ENCODE data around the gene ITGAE.

ITGAE gene

GRCh38 chr17:3698139-3698538 lies 102.8 kb downstream of the ITGAE start:
- Mint-ChIP-seq H3K36me3 (ENCODE audit: low read depth) (peaks cover 7% of the 10 kb centered on the region), H3K4me1 (peaks cover 21% of the 10 kb centered on the region), H3K9me3 (no peaks in the 10 kb centered on the region), H3K27me3 (peaks cover 2% of the 10 kb centered on the region), H3K4me3 (no peak overlapping the region), H3K27ac (no peak overlapping the region)
- no peak for DNase-seq
- ATAC-seq: no peak

- ATAC-seq (no peak), DNase-seq (no peak)
- Mint-ChIP-seq H3K9me3 (no peaks in the 10 kb centered on the region), H3K4me3 (no peak overlapping the region), H3K27ac (no peak overlapping the region), H3K27me3 (peaks cover 2% of the 10 kb centered on the region), H3K36me3 (ENCODE audit: low read depth) (peaks cover 2% of the 10 kb centered on the region), H3K4me1 (peaks cover 28% of the 10 kb centered on the region)
These were observed 103.9 kb downstream of the ITGAE start for GRCh38 chr17:3697103-3697476.

GRCh38 chr17:3695723-3696411 lies 105.1 kb downstream of the ITGAE start, which contains the start of gene P2RX5:
P2RX5 (minus strand) TSS chr17:3696155; CDS start chr17:3696005, 150 bp downstream.
- DNase-seq: peak; percentile 55
- peaks cover 2% of the 10 kb centered on the region for H3K27me3 Mint-ChIP-seq
- H3K36me3 Mint-ChIP-seq (ENCODE audit: low read depth): peaks cover 2% of the 10 kb centered on the region
- peak within 1 kb of the TSS; percentile 81 for H3K4me3 Mint-ChIP-seq
- H3K27ac Mint-ChIP-seq: peak within 1 kb of the TSS; percentile 80
- ATAC-seq: peak; percentile 42
- H3K9me3 Mint-ChIP-seq: no peaks in the 10 kb centered on the region
- H3K4me1 Mint-ChIP-seq: peaks cover 26% of the 10 kb centered on the region

- no peak overlapping the region for H3K27ac Mint-ChIP-seq
- ATAC-seq: no peak
- H3K4me1 Mint-ChIP-seq: peaks cover 25% of the 10 kb centered on the region
- H3K4me3 Mint-ChIP-seq: peak overlapping the region; percentile 81
- DNase-seq: no peak
- peaks cover 2% of the 10 kb centered on the region for H3K27me3 Mint-ChIP-seq
- H3K36me3 Mint-ChIP-seq (ENCODE audit: low read depth): peaks cover 2% of the 10 kb centered on the region
- H3K9me3 Mint-ChIP-seq: no peaks in the 10 kb centered on the region
These were observed 105.8 kb downstream of the ITGAE start for GRCh38 chr17:3695129-3695722.

DNA sequence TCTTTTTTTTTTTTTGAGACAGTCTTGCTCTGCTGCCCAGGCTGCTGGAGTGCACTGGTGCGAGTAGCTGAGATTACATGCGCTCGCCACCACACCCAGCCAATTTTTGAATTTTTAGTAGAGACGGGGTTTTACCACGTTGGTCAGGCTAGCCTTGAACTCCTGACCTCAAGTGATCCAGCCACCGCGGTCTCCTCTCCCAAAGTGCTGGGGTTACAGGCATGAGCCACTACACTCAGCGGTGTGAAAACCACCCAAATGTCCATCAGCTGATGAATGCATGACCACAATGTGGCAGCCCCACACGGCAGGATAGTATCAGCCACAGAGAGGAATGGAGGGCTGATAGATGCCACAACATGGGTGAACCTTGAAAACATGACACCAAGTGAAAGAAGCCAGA lies 107.2 kb downstream of the ITGAE start:
- no peaks in the 10 kb centered on the region for H3K9me3 Mint-ChIP-seq
- ATAC-seq (peak; percentile 69), DNase-seq (peak; percentile 62)
- peak overlapping the region; percentile 81 for H3K4me3 Mint-ChIP-seq
- H3K27ac Mint-ChIP-seq: peak overlapping the region; percentile 88
- peaks cover 5% of the 10 kb centered on the region for H3K36me3 Mint-ChIP-seq (ENCODE audit: low read depth)
- peaks cover 28% of the 10 kb centered on the region for H3K4me1 Mint-ChIP-seq
- peaks cover 2% of the 10 kb centered on the region for H3K27me3 Mint-ChIP-seq

DNA sequence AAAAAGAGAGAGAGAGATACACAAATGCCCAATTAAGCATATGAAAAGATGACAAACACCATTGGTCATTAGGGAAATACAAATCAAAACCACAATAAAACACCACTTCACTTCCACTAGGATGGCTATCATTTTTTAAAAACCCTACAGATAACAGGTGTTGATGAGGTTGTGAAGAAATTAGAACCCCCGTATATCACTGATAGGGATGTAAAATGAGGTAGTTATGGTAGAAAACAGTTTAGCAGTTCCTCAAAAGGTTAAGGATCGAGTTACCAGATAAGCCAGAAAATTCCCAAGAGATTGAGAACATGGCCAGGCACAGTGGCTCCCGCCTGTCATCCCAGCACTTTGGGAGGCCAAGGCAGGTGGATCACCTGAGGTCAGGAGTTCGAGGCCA lies 107.8 kb downstream of the ITGAE start:
- H3K27ac Mint-ChIP-seq: no peak overlapping the region
- peaks cover 2% of the 10 kb centered on the region for H3K27me3 Mint-ChIP-seq
- H3K9me3 Mint-ChIP-seq: no peaks in the 10 kb centered on the region
- ATAC-seq: no peak
- H3K36me3 Mint-ChIP-seq (ENCODE audit: low read depth): peaks cover 5% of the 10 kb centered on the region
- peaks cover 31% of the 10 kb centered on the region for H3K4me1 Mint-ChIP-seq
- DNase-seq: no peak
- peak overlapping the region; percentile 32 for H3K4me3 Mint-ChIP-seq

- Mint-ChIP-seq H3K4me1 (peaks cover 31% of the 10 kb centered on the region), H3K36me3 (ENCODE audit: low read depth) (peaks cover 5% of the 10 kb centered on the region), H3K4me3 (no peak overlapping the region), H3K27ac (no peak overlapping the region), H3K9me3 (no peaks in the 10 kb centered on the region), H3K27me3 (no peaks in the 10 kb centered on the region)
- no peak for ATAC-seq
- no peak for DNase-seq
These were observed 108.6 kb downstream of the ITGAE start for GRCh38 chr17:3692346-3692745.

DNA sequence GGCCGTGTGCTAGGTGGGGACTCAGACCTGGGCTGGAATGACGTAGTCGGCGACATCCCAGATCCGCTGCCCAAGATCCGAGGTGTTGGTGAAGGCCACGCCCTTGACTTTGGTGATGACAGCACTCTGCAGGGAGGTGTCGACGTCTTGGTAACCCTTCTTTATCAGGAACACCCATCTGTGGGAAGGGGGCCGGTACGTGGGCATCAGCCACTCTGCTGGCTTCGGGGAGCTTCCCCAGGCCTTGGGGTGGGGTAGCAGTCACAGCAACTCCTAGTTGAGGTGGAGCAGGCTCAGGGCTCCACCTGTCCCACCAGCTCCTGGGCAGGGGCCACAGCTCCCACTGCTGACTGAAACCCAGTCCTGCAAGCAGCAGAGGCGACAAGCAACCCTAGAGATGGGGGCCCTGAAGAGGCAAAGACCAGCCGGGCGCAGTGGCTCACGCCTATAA lies 109.3 kb downstream of the ITGAE start:
- ATAC-seq (no peak), DNase-seq (no peak)
- Mint-ChIP-seq H3K27me3 (no peaks in the 10 kb centered on the region), H3K9me3 (no peaks in the 10 kb centered on the region), H3K27ac (no peak overlapping the region), H3K4me3 (no peak overlapping the region), H3K36me3 (ENCODE audit: low read depth) (peaks cover 5% of the 10 kb centered on the region), H3K4me1 (peaks cover 31% of the 10 kb centered on the region)

DNA sequence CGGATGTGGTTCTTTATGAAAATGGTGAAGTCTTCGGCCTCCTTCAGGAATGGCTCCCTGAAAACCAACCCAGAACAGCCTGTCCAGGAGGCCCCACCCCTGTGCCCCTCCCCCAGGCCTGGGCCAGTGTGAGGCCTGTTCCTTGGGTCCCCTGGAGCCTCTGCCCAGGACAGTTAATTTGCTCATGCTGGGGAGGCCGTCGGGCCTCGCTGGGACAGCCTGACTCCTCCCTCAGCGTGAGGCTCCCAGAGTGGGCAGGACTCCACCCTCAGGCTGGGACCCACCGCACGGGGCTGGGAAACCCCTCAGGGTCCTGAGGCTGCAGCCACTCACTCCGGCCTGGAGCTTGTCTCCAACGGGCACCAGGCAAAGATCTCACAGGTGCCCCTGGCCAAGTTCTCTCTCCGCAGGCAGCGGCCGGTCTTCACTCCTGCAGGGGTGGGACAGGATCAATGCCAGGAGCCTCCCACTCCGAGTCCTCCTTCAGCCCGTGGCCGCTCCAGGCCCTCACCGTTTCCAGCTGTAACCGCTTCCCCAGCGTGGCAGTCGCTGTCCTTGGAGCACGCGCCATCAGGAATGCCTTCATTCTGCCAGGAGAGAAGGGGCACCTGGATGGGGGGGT lies 110.8 kb downstream of the ITGAE start:
- Mint-ChIP-seq H3K27ac (no peak overlapping the region), H3K4me1 (peaks cover 29% of the 10 kb centered on the region), H3K9me3 (no peaks in the 10 kb centered on the region), H3K4me3 (no peak overlapping the region), H3K36me3 (ENCODE audit: low read depth) (peaks cover 5% of the 10 kb centered on the region), H3K27me3 (no peaks in the 10 kb centered on the region)
- ATAC-seq (no peak), DNase-seq (no peak)

DNA sequence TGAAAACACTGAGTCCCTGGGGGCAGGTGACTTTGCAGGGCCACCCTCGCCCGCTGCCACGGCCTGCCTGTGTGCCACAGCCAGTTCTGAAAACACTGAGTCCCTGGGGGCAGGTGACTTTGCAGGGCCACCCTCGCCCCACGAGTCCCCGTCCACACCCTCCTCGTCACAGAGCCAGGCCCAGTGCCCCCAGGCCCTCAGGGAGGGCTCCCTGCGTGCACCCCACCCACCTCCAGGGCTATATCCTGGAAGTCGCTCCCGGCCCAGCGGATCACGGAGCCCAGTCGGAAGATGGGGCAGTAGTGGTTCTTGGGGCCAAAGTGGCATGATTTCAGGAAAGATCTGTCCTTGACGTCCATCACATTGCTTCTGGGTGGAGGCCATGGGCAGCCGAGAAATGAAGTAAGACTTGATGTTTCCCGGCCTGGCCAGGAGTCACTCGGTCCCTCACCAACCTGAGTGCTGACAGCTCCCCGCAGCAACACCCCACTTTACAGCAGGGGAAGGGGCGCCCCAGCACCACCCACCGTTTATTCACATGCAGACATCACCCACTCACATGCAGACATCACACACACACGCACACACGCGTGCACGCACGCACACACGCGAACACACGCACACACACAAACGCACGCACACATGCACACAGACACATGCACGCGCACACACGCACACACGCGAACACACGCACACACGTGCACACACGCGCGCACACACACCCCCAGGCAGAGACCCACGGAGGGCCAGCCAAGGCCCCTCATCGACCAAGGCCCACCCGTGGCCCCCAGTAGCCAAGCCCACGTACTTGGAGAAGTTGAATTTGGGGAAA lies 111.5 kb downstream of the ITGAE start:
- Mint-ChIP-seq H3K9me3 (no peaks in the 10 kb centered on the region), H3K36me3 (ENCODE audit: low read depth) (peaks cover 5% of the 10 kb centered on the region), H3K27me3 (no peaks in the 10 kb centered on the region), H3K27ac (no peak overlapping the region), H3K4me1 (peaks cover 27% of the 10 kb centered on the region), H3K4me3 (no peak overlapping the region)
- DNase-seq: no peak
- ATAC-seq: no peak

DNA sequence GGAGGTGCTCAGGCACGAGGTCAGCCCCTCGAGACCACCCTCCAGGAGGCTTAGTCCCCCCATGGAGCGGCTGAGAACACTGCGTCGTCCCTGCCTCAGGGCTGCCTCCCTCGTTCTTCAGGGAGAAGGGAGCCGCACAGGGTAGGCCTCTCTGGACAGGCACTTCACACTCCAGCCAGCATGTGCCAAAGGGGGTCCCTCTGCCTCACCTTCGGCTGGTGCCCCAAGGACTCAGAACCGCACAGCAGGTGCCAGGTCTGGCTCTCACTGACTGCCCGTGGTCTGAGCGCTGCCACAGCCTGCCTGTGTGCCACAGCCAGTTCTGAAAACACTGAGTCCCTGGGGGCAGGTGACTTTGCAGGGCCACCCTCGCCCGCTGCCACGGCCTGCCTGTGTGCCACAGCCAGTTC lies 112.1 kb downstream of the ITGAE start:
- H3K36me3 Mint-ChIP-seq (ENCODE audit: low read depth): peaks cover 3% of the 10 kb centered on the region
- peaks cover 21% of the 10 kb centered on the region for H3K4me1 Mint-ChIP-seq
- H3K9me3 Mint-ChIP-seq: no peaks in the 10 kb centered on the region
- ATAC-seq: no peak
- H3K27me3 Mint-ChIP-seq: no peaks in the 10 kb centered on the region
- H3K4me3 Mint-ChIP-seq: no peak overlapping the region
- no peak for DNase-seq
- no peak overlapping the region for H3K27ac Mint-ChIP-seq

DNA sequence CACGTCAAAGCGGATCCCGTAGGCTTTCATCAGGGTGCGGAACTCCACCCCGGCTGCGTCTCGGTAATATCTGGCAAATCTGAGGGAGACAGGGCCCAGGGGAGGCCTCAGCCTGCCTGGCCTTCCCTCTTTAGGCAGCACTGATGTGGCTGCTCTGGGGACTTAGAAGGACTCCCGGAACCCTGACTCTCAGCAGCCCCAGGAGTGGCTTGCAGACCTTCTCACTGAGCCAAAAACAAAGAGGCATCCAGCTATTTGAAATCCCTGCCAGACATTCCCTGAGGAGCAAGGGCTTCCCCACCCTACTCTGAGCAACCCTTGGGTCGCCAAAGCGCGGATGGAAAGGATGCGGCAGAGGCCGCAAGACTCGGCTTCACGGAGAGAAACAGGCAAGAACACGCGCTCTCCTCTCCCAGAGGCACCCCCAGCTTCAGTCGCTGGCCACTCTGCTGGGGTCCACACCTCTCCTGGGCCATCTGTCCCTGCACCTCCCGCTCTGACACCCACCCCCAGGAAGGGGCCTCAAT lies 112.9 kb downstream of the ITGAE start:
- no peak for ATAC-seq
- H3K27me3 Mint-ChIP-seq: no peaks in the 10 kb centered on the region
- no peak overlapping the region for H3K4me3 Mint-ChIP-seq
- H3K4me1 Mint-ChIP-seq: peaks cover 18% of the 10 kb centered on the region
- no peak overlapping the region for H3K27ac Mint-ChIP-seq
- H3K9me3 Mint-ChIP-seq: no peaks in the 10 kb centered on the region
- DNase-seq: no peak
- H3K36me3 Mint-ChIP-seq (ENCODE audit: low read depth): peaks cover 3% of the 10 kb centered on the region

DNA sequence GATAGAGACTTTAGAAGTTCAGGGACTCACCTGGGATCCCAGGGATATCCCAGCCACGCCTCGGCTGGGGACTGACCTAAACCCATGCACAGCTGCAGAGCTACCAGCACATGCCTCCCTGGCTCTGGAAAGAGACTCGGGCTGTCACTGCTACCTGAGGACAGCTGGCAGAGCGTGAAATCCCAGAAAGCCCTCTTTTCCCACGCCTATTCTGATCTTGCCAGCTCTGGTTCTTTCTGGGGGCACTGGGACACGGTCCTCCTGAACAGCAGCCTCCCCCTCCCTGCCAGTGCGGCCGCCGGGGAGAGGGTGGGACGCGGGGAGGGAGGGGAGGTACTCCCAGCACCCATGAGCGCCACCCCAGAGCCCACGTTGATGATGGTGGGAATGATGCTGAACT lies 115.8 kb downstream of the ITGAE start:
- Mint-ChIP-seq H3K27ac (no peak overlapping the region), H3K4me1 (peaks cover 12% of the 10 kb centered on the region), H3K4me3 (no peak overlapping the region), H3K9me3 (no peaks in the 10 kb centered on the region), H3K36me3 (ENCODE audit: low read depth) (peaks cover 3% of the 10 kb centered on the region), H3K27me3 (no peaks in the 10 kb centered on the region)
- DNase-seq: no peak
- no peak for ATAC-seq

- no peaks in the 10 kb centered on the region for H3K27me3 Mint-ChIP-seq
- H3K9me3 Mint-ChIP-seq: no peaks in the 10 kb centered on the region
- H3K36me3 Mint-ChIP-seq (ENCODE audit: low read depth): no peaks in the 10 kb centered on the region
- H3K4me3 Mint-ChIP-seq: no peak overlapping the region
- H3K27ac Mint-ChIP-seq: peak overlapping the region; percentile 10
- peaks cover 7% of the 10 kb centered on the region for H3K4me1 Mint-ChIP-seq
- ATAC-seq (peak; percentile 78), DNase-seq (peak; percentile 61)
These were observed 117.9 kb downstream of the ITGAE start for GRCh38 chr17:3683054-3683511.

Measured in activated naive CD8-positive, alpha-beta T cell treated with anti-CD3 and anti-CD28 coated beads, Interleukin-2, amount 50 U/mL, for 24 hours (primary cell).